ENCODE results near the gene ST3GAL3. TPM values are rescaled to one million over a fixed set of nuclear protein-coding genes. Genes with fewer than 3 reads are reported as not detected.
A peak's percentile ranks its signal among the peaks of the same experiment; 100 is the strongest.

Gene ST3GAL3
- total RNA-seq, 1 experiment from 2014 or later = 8.3 TPM

GRCh38 chr1:43938383-43938782 is 231.0 kb downstream of the ST3GAL3 start:
- WGBS (ENCODE audit: extremely low coverage, insufficient read length, low lambda C conversion rate) = no CpG with 5 or more reads among the region's 10 CpGs
- no peaks in the 10 kb centered on the region; the same call in none of the 2 replicates for H3K27me3 Mint-ChIP-seq (ENCODE audit: low read depth)
- peaks cover 47 to 48% of the 10 kb centered on the region in 2 experiments for H3K4me1 Mint-ChIP-seq
- H3K79me1 ChIP-seq (ENCODE audit: insufficient read depth, low read depth, low read length, poor library complexity, severe bottlenecking) = no peaks in the 10 kb centered on the region
- no peak for DNase-seq
- no peak overlapping the region for H3K14ac ChIP-seq (ENCODE audit: insufficient read depth, low read length)
- H4K8ac ChIP-seq (replicated peaks; ENCODE audit: insufficient read length, low read depth, low read length) = no peak overlapping the region
- H2BK15ac ChIP-seq (ENCODE audit: low read depth, low read length) = no peak overlapping the region
- no peak overlapping the region for H3K56ac ChIP-seq (ENCODE audit: insufficient read length, low read depth, low read length)
- H3K27me3 ChIP-seq (ENCODE audit: insufficient read depth, low read length) = no peaks in the 10 kb centered on the region
- no peak overlapping the region for H2BK120ac ChIP-seq (ENCODE audit: low read depth, low read length, poor library complexity, severe bottlenecking)
- TF ChIP-seq, protein P1, sequence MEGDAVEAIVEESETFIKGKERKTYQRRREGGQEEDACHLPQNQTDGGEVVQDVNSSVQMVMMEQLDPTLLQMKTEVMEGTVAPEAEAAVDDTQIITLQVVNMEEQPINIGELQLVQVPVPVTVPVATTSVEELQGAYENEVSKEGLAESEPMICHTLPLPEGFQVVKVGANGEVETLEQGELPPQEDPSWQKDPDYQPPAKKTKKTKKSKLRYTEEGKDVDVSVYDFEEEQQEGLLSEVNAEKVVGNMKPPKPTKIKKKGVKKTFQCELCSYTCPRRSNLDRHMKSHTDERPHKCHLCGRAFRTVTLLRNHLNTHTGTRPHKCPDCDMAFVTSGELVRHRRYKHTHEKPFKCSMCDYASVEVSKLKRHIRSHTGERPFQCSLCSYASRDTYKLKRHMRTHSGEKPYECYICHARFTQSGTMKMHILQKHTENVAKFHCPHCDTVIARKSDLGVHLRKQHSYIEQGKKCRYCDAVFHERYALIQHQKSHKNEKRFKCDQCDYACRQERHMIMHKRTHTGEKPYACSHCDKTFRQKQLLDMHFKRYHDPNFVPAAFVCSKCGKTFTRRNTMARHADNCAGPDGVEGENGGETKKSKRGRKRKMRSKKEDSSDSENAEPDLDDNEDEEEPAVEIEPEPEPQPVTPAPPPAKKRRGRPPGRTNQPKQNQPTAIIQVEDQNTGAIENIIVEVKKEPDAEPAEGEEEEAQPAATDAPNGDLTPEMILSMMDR (conservative IDR thresholded peaks at IDR 0.05) = no peak
- H2AFZ ChIP-seq (ENCODE audit: low read length) = no peak overlapping the region
- no peaks in the 10 kb centered on the region for H4K20me1 ChIP-seq (ENCODE audit: control insufficient read depth, insufficient read depth, insufficient read length)
- H2AK5ac ChIP-seq (ENCODE audit: insufficient read length, low read length) = no peak overlapping the region
- H3K9me3 ChIP-seq (ENCODE audit: control insufficient read depth, low read depth, low read length) = no peaks in the 10 kb centered on the region
- peaks cover 8% of the 10 kb centered on the region; the same call in 1 of the 2 replicates for H3K4me1 ChIP-seq (ENCODE audit: insufficient read depth, low read length)
- H3K23ac ChIP-seq (ENCODE audit: insufficient read length, low read depth, low read length) = no peak overlapping the region
- no peak overlapping the region; a peak in 1 of 7 replicates for H3K27ac Mint-ChIP-seq
- no peak overlapping the region for H2BK12ac ChIP-seq (ENCODE audit: insufficient read length, low read depth, low read length)
- H3K79me2 ChIP-seq (ENCODE audit: insufficient read depth, low read length) = no peaks in the 10 kb centered on the region
- H3K9me3 Mint-ChIP-seq = no peaks in the 10 kb centered on the region
- no peak overlapping the region for H2BK5ac ChIP-seq (ENCODE audit: insufficient read length, low read length)
- no peak overlapping the region for H3K4ac ChIP-seq (ENCODE audit: low read depth, low read length)
- H3K4me2 ChIP-seq (ENCODE audit: insufficient read depth, insufficient read length, low read length) = no peak overlapping the region
- peak overlapping the region in 1 of 2 experiments; percentile 17; a peak in 1 of 5 replicates for H3K4me3 Mint-ChIP-seq
- no peak overlapping the region for H3K9ac ChIP-seq (ENCODE audit: extremely low read depth, insufficient read length, low read length)
- H3K18ac ChIP-seq (ENCODE audit: insufficient read length, low read depth, low read length) = no peak overlapping the region
- peaks cover 0 to 6% (median 0%) of the 10 kb centered on the region in 3 experiments; a peak in 2 of 7 replicates for H3K36me3 Mint-ChIP-seq (ENCODE audit: insufficient read depth in 1 of 3, low read depth in 3 of 3)
- H4K91ac ChIP-seq (ENCODE audit: insufficient read length, low read depth, low read length) = no peak overlapping the region
- peaks cover 15% of the 10 kb centered on the region for H3K23me2 ChIP-seq (ENCODE audit: insufficient read length, low read depth, low read length, poor library complexity, severe bottlenecking)
- no peak overlapping the region for H2BK20ac ChIP-seq (ENCODE audit: low read depth, low read length, poor library complexity, severe bottlenecking)
- no peak overlapping the region for H4K5ac ChIP-seq (ENCODE audit: insufficient read length, low read depth, low read length)
- no peak overlapping the region for H3K27ac ChIP-seq (ENCODE audit: insufficient read length, low read depth, low read length)
- H3T11ph ChIP-seq (ENCODE audit: low read length) = no peak overlapping the region
